ENCODE results near the gene PPP2CA. TPM values are rescaled to one million over a fixed set of nuclear protein-coding genes. Genes with fewer than 3 reads are reported as not detected.

The PPP2CA gene
- total and polyA plus RNA-seq, 9 of the 15 experiments (the other 6 are each of a cell fraction or from before 2014, with no cell fraction given), result 23.0 to 257 (median 109) TPM

GRCh38 chr5:134223406-134224248 lies 2.2 kb downstream of the PPP2CA start (continued):
- TF ChIP-seq ZEB2 (IDR thresholded peaks at IDR 0.05), result 0 out of 2 replicates have a peak, but pooled peaks have one; percentile 28
- TF ChIP-seq CBFA2T3 (IDR thresholded peaks at IDR 0.05), result peak; percentile 59; the same call in 1 of the 2 replicates
- TF ChIP-seq ATF3 (IDR thresholded peaks at IDR 0.05), result peak; percentile 96
- no peak for TF ChIP-seq ATF3 (CRISPR knock-in tag; conservative IDR thresholded peaks at IDR 0.05)
- no peak for TF ChIP-seq CBX8 (IDR thresholded peaks at IDR 0.05; ENCODE audit: borderline replicate concordance, extremely low read depth, low read depth, low read length, poor library complexity, severe bottlenecking)
- TF ChIP-seq SMARCE1 (IDR thresholded peaks at IDR 0.05), result peak; percentile 27; the same call in 1 of the 2 replicates
- TF ChIP-seq HDAC1 (IDR thresholded peaks at IDR 0.05), result 0 out of 4 replicates have a peak, but pooled peaks of 1 of the 2 experiments have one; percentile 44
- TF ChIP-seq ZNF263 (CRISPR knock-in tag; IDR thresholded peaks at IDR 0.05; ENCODE audit: borderline replicate concordance), result no peak
- no peak for TF ChIP-seq USF2 (CRISPR knock-in tag; IDR thresholded peaks at IDR 0.05)
- 0 out of 2 replicates have a peak, but pooled peaks have one; percentile 26 for TF ChIP-seq MBD1 (CRISPR knock-in tag; IDR thresholded peaks at IDR 0.05)
- TF ChIP-seq NFXL1 (CRISPR knock-in tag; IDR thresholded peaks at IDR 0.05), result no peak
- no peak for TF ChIP-seq ATF1 (CRISPR knock-in tag; IDR thresholded peaks at IDR 0.05)
- peak; percentile 86 for TF ChIP-seq ATF1 (tag; IDR thresholded peaks at IDR 0.05)
- no peak for TF ChIP-seq SAFB (IDR thresholded peaks at IDR 0.05; ENCODE audit: borderline replicate concordance, low read depth, low read length)
- TF ChIP-seq SAFB2 (IDR thresholded peaks at IDR 0.05; ENCODE audit: borderline replicate concordance, low read depth, low read length, severe bottlenecking), result no peak
- no peak for TF ChIP-seq HDAC8 (tag; IDR thresholded peaks at IDR 0.05)

Measured in K562 (cell line).